Right lobe of liver (tissue), 6 donors: ENCODE measurements around the gene TAMALIN. TPM values are rescaled to one million over a fixed set of nuclear protein-coding genes. Genes with fewer than 3 reads are reported as not detected.
A peak's percentile ranks its signal among the peaks of the same experiment; 100 is the strongest.

Source experiments
- ATAC-seq, 4 donors: fragments of 200-7000 bp; cut with Tn5 transposase; one replicate each; pipeline ENCODE4 v1.9.1; 2020; ENCODE audit warnings: mild to moderate bottlenecking in 4 of 4, moderate library complexity in 4 of 4
- DNase-seq, 3 donors: peaks; one replicate each; pipeline ENCODE4 v3.0.0-alpha.2; 2020
- H3K27ac ChIP-seq, 3 donors: fragments of 200-600 bp; one replicate each; pipeline ENCODE4 v1.8.0; 2022
- H3K27me3 ChIP-seq, 2 donors: fragments of 200-600 bp; one replicate each; pipeline ENCODE4 v1.8.0; 2022
- H3K36me3 ChIP-seq, 4 donors: fragments of 200-600 bp; sonication (generic) in 1 of 4; one replicate each; pipeline versions ENCODE4 v1.5.1 to v1.8.0; 2017 to 2022; ENCODE audit warnings: control low read depth in 1 of 4
- H3K4me1 ChIP-seq, 4 donors: fragments of 200-600 bp; sonication (generic) in 1 of 4; one replicate each; pipeline versions ENCODE4 v1.5.1 to v1.8.0; 2017 to 2022; ENCODE audit warnings: control low read depth in 1 of 4
- H3K4me3 ChIP-seq, 3 donors: fragments of 200-600 bp; one replicate each; pipeline ENCODE4 v1.8.0; 2022
- H3K9me3 ChIP-seq, 4 donors: fragments of 200-600 bp; sonication (generic) in 1 of 4; one replicate each; pipeline versions ENCODE4 v1.5.1 to v1.8.0; 2017 to 2022; ENCODE audit warnings: control low read depth in 1 of 4
- CTCF ChIP-seq, 4 donors: fragments of 200-600 bp in 3 of 4; fragments of 450-650 bp in 1 of 4; IDR thresholded peaks; one replicate each; pipeline versions ENCODE4 v1.5.1 to v1.8.0; 2016 to 2022; ENCODE audit warnings: antibody characterized with exemption in 4 of 4, mild to moderate bottlenecking in 2 of 4
- POLR2A ChIP-seq: fragments of 450-650 bp; IDR thresholded peaks from one replicate; pipeline ENCODE4 v1.6.1; 2017; ENCODE audit warnings: antibody characterized with exemption, mild to moderate bottlenecking
- WGBS: methylation state at CpG from one replicate; pipeline ENCODE4 v1.1.6; 2018; ENCODE audit warnings: low coverage, low lambda C conversion rate; ENCODE audit not compliant: insufficient coverage; ENCODE audit errors: missing lambda C conversion rate; 5-methylcytosine and 5-hydroxymethylcytosine counted together
- intact Hi-C, 2 donors: fragments of 100-400 bp; cut with DNase I; formaldehyde crosslinking; loops; one replicate each; pipeline versions ENCODE4 v1.11.2 to v1.14.1; 2022
- total RNA-seq, 6 experiments: library from RNA; depleted of rRNA in 2 of 6; stranded (reverse); fragments of >200 nt in 2 of 6; fragmentation: NEBNext Ultra II Directional in 3 of 6; extraction: Animal tissue kit (Norgen Biotek cat#: 25700) in 3 of 6; gene quantifications; one replicate each; pipeline versions ENCODE4 v1.1.0 to v1.2.4, GENCODE V29; 2016 to 2023
- donor health status: DM: no; HTN: yes; CAD: no.
- donor health status: DM: no; HTN: no; CAD: no.
- donor health status: DM: no; HTN: no; CAD: no.
- donor health status: DM: no; HTN: yes; CAD: no.
- donor health status: DM: no; HTN: yes; CAD: no.

Gene TAMALIN
- total RNA-seq, 6 experiments from 2014 or later = 2.9 to 6.5 (median 3.9) TPM

- H3K27me3 ChIP-seq = no peaks in the 10 kb centered on the region
- no peak overlapping the region for H3K4me3 ChIP-seq
- no peak overlapping the region for H3K27ac ChIP-seq
- no peaks in the 10 kb centered on the region for H3K36me3 ChIP-seq
- ATAC-seq = no peak
- TF ChIP-seq CTCF (IDR thresholded peaks at IDR 0.05) (no peak), POLR2A (no peak)
- intact Hi-C loops = no loop called here
- 85% methylated on average over 5 of the region's 9 CpGs for WGBS
- peaks cover 0 to 14% (median 7%) of the 10 kb centered on the region in 4 donors for H3K4me1 ChIP-seq
- DNase-seq = no peak
- H3K9me3 ChIP-seq = no peaks in the 10 kb centered on the region
These were observed 46.9 kb downstream of the TAMALIN start for GRCh38 chr12:52053536-52054209.

- Histone ChIP-seq H3K27ac (no peak overlapping the region), H3K4me1 (peaks cover 0 to 14% (median 7%) of the 10 kb centered on the region in 4 donors)
These were observed 47.6 kb downstream of the TAMALIN start for GRCh38 chr12:52054231-52054832.

GRCh38 chr12:52054833-52055730, 48.3 kb downstream of the TAMALIN start:
- no peak overlapping the region for H3K27ac ChIP-seq
- H3K4me3 ChIP-seq = no peak overlapping the region
- no peak for TF ChIP-seq POLR2A
- TF ChIP-seq CTCF (IDR thresholded peaks at IDR 0.05) = no peak
- 90% methylated on average over 6 of the region's 21 CpGs for WGBS
- H3K9me3 ChIP-seq = no peaks in the 10 kb centered on the region
- DNase-seq (peak in 1 of 3 donors; percentile 58), ATAC-seq (no peak)
- H3K27me3 ChIP-seq = no peaks in the 10 kb centered on the region
- intact Hi-C loops = no loop called here
- peaks cover 0 to 12% (median 6%) of the 10 kb centered on the region in 4 donors for H3K4me1 ChIP-seq
- no peaks in the 10 kb centered on the region for H3K36me3 ChIP-seq

More at GRCh38 chr12:52054231-52054832, 47.6 kb downstream of the TAMALIN start:
- no peaks in the 10 kb centered on the region for H3K27me3 ChIP-seq
- ATAC-seq = no peak
- intact Hi-C loops = no loop called here
- WGBS = 97% methylated on average over 12 of the region's 21 CpGs
- peak in 1 of 3 donors; percentile 58 for DNase-seq
- no peaks in the 10 kb centered on the region for H3K36me3 ChIP-seq
- H3K9me3 ChIP-seq = no peaks in the 10 kb centered on the region
- TF ChIP-seq POLR2A (no peak), CTCF (IDR thresholded peaks at IDR 0.05) (no peak)
- H3K4me3 ChIP-seq = no peak overlapping the region

- no peak overlapping the region for H3K27ac ChIP-seq
- H3K9me3 ChIP-seq = no peaks in the 10 kb centered on the region
- H3K4me1 ChIP-seq = peaks cover 0 to 4% (median under 1%) of the 10 kb centered on the region in 4 donors
- DNase-seq = peak in 1 of 3 donors; percentile 60
- TF ChIP-seq CTCF (IDR thresholded peaks at IDR 0.05) (no peak), POLR2A (no peak)
- WGBS = 79% methylated on average over 15 of the region's 27 CpGs
- intact Hi-C loops = no loop called here
- H3K4me3 ChIP-seq = no peak overlapping the region
- H3K27me3 ChIP-seq = no peaks in the 10 kb centered on the region
- peak in 1 of 4 donors; percentile 0 for ATAC-seq
- H3K36me3 ChIP-seq = no peaks in the 10 kb centered on the region
These were observed 49.3 kb downstream of the TAMALIN start for GRCh38 chr12:52055731-52056711.
